ENCODE data around the gene SF3B5. TPM values are rescaled to one million over a fixed set of nuclear protein-coding genes. Genes with fewer than 3 reads are reported as not detected.

SF3B5 gene
- total RNA-seq, result 109 and 126 TPM in 2 replicates

DNA sequence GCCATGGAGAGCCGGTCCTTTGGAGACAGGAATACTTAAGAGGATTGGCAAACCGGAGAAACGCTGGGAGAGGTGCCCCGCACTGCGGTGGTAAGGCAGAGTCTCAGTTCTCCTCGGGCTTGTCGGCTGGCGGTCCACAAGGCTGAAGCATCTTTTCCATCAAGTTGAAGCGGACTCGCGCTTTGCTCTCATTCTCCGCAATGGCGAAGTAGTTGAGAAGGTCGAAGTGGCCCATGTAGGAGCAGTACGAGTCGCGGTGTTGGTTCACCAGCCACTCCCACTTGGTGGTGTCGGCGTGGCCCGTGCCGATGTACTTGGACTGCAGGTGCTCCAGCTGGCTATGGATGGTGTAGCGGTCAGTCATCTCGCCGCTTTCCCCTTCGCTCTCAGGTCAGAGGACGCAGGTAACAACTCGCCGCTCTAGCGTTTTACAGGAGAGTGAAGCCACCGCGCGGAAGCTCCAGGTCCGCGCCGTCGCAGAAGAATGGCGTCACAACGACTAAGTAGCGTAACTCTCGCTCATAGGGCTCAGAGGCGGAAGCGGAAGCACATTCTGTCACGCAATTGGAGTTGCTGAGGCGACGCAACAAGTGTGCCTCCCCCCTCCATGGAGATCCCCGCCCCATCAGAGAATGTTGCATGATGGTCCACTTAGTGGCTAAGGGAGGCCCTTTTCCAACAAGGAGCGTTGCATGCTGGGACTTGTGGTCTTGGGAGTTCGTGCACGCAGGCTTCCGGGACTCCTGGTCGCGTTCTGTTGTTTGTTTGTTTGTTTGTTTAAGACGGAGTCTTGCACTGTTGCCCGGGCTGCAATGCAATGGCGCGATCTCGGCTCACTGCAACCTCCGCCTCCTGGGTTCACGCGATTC, at the start of gene SF3B5:
SF3B5 (minus strand) TSS at position 440 of the 869 bp plus-strand sequence; CDS start at position 364, 76 bp downstream.

Other genes starting within 250 kb of the SF3B5 start
- not detected in 2 replicates for gene ZC2HC1B, start 231.1 kb downstream of the SF3B5 start, total RNA-seq
- 23.3 and 64.3 TPM in 2 replicates for gene PLAGL1, start 87.3 kb downstream of the SF3B5 start, total RNA-seq
- 1.0 and 2.6 TPM in 2 replicates for gene STX11, start 54.9 kb upstream of the SF3B5 start, total RNA-seq
- gene UTRN, start 189.8 kb upstream of the SF3B5 start, total RNA-seq, result 71.3 and 114 TPM in 2 replicates

All from placental pericyte (primary cell).